NCI-H1092 (cell line): ENCODE data around the gene TEN1.
"Not testable (repeated sequence)": the region's sequence is repeated elsewhere in the genome, so short reads cannot be mapped to it uniquely, and the experiment has no call there.

ENCODE experiments used
- DNase-seq: peaks from one replicate; lab custom pipeline; 2025; lab: John Stamatoyannopoulos, UW

TEN1 gene

GRCh38 chr17:76025294-76025693, 46.3 kb downstream of the TEN1 start:
- no peak for DNase-seq

DNA sequence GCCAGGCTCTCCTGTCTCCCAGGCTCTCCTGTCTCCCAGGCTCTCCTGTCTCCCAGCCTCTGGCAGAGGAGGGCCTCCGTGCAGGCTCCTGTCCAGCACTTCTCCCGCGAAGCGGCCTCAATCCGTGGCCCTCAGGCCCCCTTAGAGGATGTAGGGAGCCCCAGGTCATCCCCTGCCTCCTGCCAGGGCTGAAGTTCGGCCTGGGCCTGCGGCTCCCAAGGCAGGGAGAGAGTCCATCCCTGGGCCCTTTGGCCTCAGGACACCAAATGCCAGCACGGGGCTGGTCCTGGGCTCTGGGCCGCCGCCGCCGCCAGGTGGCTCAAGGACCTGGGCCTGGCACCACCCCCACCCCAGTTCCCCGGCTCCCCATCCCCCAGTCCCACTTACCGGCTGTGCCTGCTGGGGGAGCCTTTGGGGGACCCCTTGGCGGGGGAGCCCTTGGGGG, 47.7 kb downstream of the TEN1 start:
- DNase-seq: no peak

DNA sequence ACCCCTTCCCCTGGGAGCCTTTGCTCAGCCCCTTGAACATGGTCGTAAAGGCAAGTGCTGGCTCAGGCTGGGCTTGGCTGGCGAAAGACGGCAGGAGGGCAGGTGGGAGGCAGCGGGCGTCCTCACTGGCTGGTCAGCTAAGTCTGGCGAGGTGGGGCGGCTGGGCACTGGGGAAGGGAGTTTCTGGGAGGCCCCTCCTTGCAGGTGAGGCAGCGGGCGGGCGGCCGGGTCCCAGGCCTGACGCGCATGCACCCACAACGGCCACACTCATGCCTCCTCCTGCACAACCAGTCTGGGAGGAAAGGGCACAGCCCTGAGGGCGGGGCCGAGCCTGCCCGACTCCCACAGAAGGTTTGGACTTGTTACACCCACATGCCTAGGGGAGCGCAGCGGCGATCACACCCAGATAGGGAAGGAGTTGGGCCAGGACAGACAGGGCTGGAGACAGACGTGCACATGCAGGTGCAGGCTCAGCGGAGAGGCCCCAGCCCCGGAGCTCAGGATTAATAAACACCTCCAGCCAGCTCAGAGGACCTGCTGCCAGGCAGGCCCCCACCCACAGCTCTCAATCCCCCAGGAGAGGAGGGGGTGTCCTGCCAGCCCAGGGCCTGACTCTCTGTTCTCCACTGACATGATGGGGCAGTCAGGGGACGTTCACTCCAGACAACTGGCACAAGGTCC, 48.3 kb downstream of the TEN1 start, which contains the start of gene EVPL:
TSS of gene EVPL (minus strand) at position 148 of the 681 bp plus-strand sequence. CDS start at position 40, 108 bp downstream.
- no peak for DNase-seq

DNA sequence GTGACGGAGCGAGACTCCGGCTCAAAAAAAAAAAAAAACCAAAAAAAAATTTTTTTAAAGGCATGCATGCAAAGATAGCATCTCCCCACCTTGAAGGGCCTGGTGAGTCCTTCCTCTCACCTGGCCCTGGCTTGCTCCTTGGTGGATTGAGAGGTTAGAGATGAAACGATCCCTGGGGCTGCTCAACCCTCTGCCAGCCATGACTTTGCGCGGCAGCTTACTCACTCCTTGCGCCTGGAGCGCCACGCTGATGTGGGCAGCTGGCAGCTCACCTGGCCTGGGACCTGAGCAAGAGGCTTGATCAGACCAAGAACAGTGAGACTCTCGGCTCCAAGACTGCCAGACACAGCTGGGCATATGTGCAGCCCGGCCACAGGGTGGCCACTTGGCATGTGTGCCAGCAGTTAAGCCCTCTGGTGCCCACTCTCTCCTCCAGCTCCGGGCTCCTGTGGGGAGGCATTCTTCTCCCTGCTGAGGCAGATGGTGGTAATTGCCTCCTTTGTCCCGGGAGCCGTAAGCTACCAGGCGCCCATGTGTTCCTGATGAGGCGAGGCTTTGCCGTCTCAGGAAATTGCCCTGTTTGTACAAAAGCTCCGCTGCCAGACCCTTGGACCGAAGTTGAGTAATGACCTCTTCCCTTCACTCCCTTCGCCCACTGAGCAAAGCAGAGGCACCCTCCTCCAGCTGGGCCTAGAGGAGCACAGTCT, 53.2 kb downstream of the TEN1 start:
- DNase-seq: peak; percentile 61

GRCh38 chr17:76032780-76033108, 53.7 kb downstream of the TEN1 start:
- DNase-seq: no peak

GRCh38 chr17:76033139-76033538, 54.1 kb downstream of the TEN1 start:
- no peak for DNase-seq

GRCh38 chr17:76034428-76035350, 55.6 kb downstream of the TEN1 start:
- DNase-seq: no peak

- no peak for DNase-seq
Measured at GRCh38 chr17:76036497-76037261, 57.6 kb downstream of the TEN1 start.

DNA sequence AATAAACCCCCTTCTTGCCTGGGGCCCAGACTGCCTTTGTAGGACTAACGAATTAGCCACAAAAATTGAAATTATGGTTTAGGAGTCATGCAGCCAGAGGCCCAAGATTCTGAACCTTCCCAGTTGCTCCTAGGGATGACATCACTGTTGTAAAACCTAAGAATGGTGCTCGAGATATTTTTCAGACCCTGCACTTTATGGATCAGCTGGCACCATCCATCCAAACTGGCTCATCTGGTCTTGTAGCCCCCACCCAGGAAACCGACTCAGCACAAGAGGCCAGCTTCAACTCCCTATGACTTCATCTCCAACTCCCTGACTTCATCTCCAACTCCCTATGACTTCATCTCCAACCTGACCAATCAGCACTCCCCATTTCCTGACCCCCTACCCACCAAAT, 59.0 kb downstream of the TEN1 start:
- no peak for DNase-seq

DNA sequence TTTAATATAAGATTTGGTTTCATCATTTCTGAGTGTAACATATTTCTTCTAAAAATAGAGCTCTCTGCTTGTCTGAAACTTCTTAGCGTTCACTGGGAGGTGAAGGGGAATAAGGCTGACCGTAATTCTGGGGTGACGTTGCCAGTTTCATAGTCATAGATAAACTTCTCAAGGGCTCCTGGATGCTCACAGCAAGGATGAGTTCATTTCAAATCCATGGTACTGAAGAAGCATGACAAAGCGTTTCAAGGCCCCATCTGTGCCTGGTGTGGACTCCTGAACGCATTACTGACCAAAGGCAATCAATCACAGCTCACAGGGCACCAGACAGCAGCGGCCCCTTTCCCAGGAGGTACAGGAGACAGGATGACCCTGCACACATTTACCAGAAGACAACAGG, 60.1 kb downstream of the TEN1 start:
- DNase-seq: no peak

- no peak for DNase-seq
Measured at GRCh38 chr17:76040376-76040775, 61.3 kb downstream of the TEN1 start.

DNA sequence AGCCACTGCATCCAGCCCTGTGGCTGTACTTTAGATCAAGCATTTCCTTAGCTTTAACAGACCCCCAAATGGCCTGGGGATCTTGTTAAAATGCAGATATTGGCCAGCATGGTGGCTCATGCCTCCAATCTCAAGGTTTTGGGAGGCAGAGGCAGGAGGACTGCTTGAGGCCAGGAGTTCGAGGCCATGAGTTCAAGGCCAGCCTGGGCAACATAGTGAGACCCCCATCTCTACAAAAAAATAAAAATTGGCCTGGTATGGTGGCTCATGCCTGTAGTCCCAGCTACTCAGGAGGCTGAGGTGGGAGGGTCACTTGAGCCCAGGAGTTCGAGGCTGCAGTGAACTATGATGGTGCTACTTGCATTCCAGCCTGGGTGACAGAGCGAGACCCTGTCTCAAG, 63.8 kb downstream of the TEN1 start:
- DNase-seq: not testable (repeated sequence)

DNA sequence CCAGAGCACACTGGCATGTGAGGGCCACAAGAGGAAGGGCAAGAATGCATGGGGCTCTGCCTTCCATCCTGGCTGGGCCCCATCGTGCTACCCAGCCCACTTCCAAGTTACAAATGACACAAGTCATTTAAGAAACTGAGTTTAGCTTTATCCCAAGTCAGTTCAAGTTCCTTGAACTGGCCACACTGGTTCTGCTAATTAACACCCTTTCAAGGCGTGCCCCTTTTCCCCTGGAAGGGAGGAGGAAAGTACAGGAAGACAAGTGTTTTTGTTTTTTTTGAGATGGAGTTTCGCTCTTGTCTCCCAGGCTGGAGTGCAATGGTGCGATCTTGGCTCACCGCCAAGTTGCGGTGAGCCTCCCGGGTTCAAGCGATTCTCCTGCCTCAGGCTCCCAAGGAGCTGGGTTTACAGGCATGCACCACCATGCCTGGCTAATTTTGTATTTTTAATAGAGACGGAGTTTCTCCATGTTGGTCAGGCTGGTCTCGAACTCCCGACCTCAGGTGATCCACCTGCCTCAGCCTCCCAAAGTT, 65.5 kb downstream of the TEN1 start:
- DNase-seq: not testable (repeated sequence)

DNA sequence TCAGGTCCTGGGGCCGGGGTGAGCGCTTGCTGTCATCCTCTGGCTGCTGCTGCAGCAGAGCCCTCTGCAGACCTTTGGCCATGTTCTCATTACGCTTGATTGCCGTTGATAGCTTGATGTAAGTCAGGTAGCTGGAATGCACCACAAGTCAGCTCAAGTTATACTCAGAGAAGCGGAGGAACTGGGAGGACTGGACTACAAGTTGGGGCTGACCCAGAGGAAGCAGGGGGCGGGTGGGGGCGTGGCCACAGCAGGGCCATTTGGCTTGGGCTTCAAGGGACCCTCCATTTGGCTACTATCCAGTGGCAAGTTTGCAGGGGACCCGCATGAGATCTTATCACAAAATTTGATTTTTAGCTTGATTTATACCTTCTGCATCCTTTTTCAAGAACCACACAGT, 67.0 kb downstream of the TEN1 start:
- DNase-seq: no peak

- no peak for DNase-seq
Measured at GRCh38 chr17:76048025-76048605, 69.1 kb downstream of the TEN1 start.

DNA sequence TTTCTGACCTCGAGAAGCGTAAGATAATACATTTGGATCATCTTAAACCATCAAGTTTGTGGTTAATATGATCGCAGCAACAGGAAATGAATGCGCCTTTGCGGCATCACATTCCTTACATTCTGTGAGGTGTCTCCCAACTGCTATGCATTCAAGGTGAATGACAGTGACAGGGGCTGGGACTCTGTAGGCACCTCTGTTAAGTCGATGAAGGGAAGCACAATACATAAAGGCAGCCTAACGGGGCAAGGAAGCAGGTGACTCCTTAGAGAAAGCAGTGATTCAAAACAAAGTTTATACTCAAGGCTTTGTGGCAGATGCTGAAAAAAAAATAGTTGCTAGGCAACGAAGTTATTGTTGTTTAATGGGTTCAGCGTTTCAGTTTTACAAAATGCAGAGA, 69.7 kb downstream of the TEN1 start:
- DNase-seq: no peak

DNA sequence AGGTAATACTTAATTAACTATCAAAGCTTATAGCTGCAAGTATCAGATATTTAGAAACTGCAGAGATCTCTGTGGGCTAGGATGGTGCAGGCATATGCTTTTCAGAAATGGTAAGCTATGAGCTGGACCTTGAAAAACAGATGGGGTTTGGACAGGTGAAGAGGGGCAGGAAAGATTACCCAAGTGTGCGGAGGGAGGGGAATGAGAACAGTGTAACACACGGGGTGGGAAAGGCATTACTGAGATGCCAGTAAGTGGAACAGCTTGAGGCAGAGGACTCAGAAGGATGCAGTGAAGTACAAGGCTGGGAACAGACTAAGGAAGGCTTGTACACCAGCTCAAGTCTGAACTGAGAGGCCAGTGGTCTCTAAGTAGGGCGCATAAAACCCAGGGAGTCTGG, 70.2 kb downstream of the TEN1 start:
- no peak for DNase-seq

GRCh38 chr17:76049836-76050537, 70.9 kb downstream of the TEN1 start:
- no peak for DNase-seq
